HepG2 (cell line): ENCODE results near the gene ANKFY1.

Experiments
- EZH2 ChIP-seq: conservative IDR thresholded peaks from 2 replicates; pipeline ENCODE4 v1.6.1; 2012; ENCODE audit warnings: mild to moderate bottlenecking, low read depth, low read length, moderate library complexity
- MTF1 ChIP-seq: sonication (generic); formaldehyde crosslinking; IDR thresholded peaks from 2 replicates; pipeline ENCODE4 v1.5.0; 2020; ENCODE audit warnings: missing genetic modification reagents
- PHF8 ChIP-seq: sonication (generic); formaldehyde crosslinking; IDR thresholded peaks from 2 replicates; pipeline ENCODE4 v1.5.0; 2020; ENCODE audit warnings: missing genetic modification reagents
- POLR2AphosphoS2 ChIP-seq: IDR thresholded peaks from 2 replicates; pipeline ENCODE4 v1.6.1; 2011; ENCODE audit warnings: low read depth, low read length, improper control_type of control experiment
- SIN3A ChIP-seq: IDR thresholded peaks from 2 replicates; pipeline ENCODE4 v1.6.1; 2011; ENCODE audit warnings: low read depth, mild to moderate bottlenecking, control low read depth, low read length, borderline replicate concordance
- SMARCC2 ChIP-seq: fragments of 450-650 bp; IDR thresholded peaks from 2 replicates; pipeline ENCODE4 v1.6.1; 2017; ENCODE audit warnings: antibody characterized with exemption, mild to moderate bottlenecking
- TF ChIP-seq, protein P1 (sequence below), 2 experiments: fragments of 450-650 bp in 1 of 2; sonication (generic) in 1 of 2; formaldehyde crosslinking in 1 of 2; IDR thresholded peaks; 2 replicates each; pipeline versions ENCODE4 v1.6.1 to v1.8.0; 2016 to 2022; ENCODE audit warnings: antibody characterized with exemption in 1 of 2, mild to moderate bottlenecking in 1 of 2, missing genetic modification reagents in 1 of 2

DNA sequence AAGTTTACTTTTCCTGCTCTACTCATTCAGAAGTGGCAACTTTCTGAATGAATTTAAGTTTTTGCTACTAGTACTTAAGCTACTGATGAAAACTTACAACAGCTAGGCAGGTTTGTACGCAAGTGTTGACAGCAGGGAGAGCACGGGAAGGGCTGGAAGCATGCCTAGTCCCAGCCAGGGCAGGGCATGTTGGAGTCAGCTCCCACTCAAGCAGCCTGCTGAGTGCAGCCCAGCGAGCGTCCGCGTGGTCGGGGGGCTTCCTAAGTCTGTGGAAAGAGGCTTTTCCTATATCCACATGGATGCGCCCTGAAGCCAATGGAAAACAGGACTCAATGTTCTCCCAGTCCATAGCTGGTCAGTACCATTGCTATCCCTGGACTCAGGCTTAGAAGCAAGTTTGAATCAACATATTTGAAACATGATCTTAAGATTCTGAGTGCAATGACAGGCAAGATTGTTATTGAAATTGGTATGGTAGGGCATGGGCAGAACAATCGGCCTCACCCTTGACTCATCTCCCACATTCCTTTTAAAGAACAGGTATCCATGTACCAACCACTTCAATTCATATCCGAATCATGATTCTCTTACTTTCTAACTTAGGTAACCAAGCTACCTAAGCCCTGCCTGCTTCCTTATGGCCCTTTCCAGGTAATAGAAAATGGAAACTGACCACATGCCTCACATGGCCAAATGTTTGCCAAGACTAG is 98.3 kb downstream of the ANKFY1 start:
- TF ChIP-seq MTF1 (CRISPR knock-in tag) (no peak), POLR2AphosphoS2 (no peak), EZH2 (no peak), SIN3A (no peak), PHF8 (CRISPR knock-in tag) (no peak), SMARCC2 (no peak)
- TF ChIP-seq, protein P1, sequence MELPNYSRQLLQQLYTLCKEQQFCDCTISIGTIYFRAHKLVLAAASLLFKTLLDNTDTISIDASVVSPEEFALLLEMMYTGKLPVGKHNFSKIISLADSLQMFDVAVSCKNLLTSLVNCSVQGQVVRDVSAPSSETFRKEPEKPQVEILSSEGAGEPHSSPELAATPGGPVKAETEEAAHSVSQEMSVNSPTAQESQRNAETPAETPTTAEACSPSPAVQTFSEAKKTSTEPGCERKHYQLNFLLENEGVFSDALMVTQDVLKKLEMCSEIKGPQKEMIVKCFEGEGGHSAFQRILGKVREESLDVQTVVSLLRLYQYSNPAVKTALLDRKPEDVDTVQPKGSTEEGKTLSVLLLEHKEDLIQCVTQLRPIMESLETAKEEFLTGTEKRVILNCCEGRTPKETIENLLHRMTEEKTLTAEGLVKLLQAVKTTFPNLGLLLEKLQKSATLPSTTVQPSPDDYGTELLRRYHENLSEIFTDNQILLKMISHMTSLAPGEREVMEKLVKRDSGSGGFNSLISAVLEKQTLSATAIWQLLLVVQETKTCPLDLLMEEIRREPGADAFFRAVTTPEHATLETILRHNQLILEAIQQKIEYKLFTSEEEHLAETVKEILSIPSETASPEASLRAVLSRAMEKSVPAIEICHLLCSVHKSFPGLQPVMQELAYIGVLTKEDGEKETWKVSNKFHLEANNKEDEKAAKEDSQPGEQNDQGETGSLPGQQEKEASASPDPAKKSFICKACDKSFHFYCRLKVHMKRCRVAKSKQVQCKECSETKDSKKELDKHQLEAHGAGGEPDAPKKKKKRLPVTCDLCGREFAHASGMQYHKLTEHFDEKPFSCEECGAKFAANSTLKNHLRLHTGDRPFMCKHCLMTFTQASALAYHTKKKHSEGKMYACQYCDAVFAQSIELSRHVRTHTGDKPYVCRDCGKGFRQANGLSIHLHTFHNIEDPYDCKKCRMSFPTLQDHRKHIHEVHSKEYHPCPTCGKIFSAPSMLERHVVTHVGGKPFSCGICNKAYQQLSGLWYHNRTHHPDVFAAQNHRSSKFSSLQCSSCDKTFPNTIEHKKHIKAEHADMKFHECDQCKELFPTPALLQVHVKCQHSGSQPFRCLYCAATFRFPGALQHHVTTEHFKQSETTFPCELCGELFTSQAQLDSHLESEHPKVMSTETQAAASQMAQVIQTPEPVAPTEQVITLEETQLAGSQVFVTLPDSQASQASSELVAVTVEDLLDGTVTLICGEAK (IDR thresholded peaks at IDR 0.05), result no peak
- TF ChIP-seq, protein P1 (CRISPR knock-in tag; IDR thresholded peaks at IDR 0.05), result no peak
